RWPE2 (cell line): Measurements from ENCODE around the gene C17orf114.

Source experiments
- ATAC-seq: fragments of 200-7000 bp; cut with Tn5 transposase; 3 replicates; pipeline ENCODE4 v1.9.1; 2021; ENCODE audit warnings: low read depth
- DNase-seq: peaks from one replicate; pipeline ENCODE4 v3.0.0-alpha.2; 2020; ENCODE audit warnings: low spot score
- H3K27ac ChIP-seq: fragments of 450-650 bp; 2 replicates; pipeline ENCODE4 v1.5.1; 2017; ENCODE audit warnings: mild to moderate bottlenecking; ENCODE audit not compliant: poor library complexity, severe bottlenecking
- H3K27me3 ChIP-seq: fragments of 250-450 bp; sonication (Bioruptor Pico); 2 replicates; pipeline ENCODE4 v1.5.1; 2021; ENCODE audit warnings: mild to moderate bottlenecking, moderate library complexity; ENCODE audit not compliant: insufficient read depth, poor library complexity, severe bottlenecking
- H3K36me3 ChIP-seq: fragments of 250-450 bp; sonication (Bioruptor Pico); 2 replicates; pipeline ENCODE4 v1.5.1; 2020; ENCODE audit warnings: low read depth, mild to moderate bottlenecking, moderate library complexity
- H3K4me1 ChIP-seq: fragments of 250-450 bp; sonication (Bioruptor Pico); 2 replicates; pipeline ENCODE4 v1.5.1; 2021; ENCODE audit warnings: mild to moderate bottlenecking, moderate library complexity; ENCODE audit not compliant: insufficient read depth, poor library complexity, severe bottlenecking
- H3K4me3 ChIP-seq: fragments of 250-450 bp; sonication (Bioruptor Pico); 2 replicates; pipeline ENCODE4 v1.5.1; 2021; ENCODE audit warnings: mild to moderate bottlenecking, moderate library complexity; ENCODE audit not compliant: severe bottlenecking
- H3K9me3 ChIP-seq: fragments of 250-450 bp; sonication (Bioruptor Pico); 2 replicates; pipeline ENCODE4 v1.5.1; 2021; ENCODE audit warnings: mild to moderate bottlenecking, moderate library complexity; ENCODE audit not compliant: severe bottlenecking
- CTCF ChIP-seq: fragments of 450-650 bp; IDR thresholded peaks from one replicate; pipeline ENCODE4 v1.5.1; 2017; ENCODE audit warnings: mild to moderate bottlenecking, moderate library complexity; ENCODE audit not compliant: poor library complexity, severe bottlenecking

C17orf114 gene

GRCh38 chr17:4766201-4766600 lies 35.9 kb downstream of the C17orf114 start:
- ATAC-seq, result no peak
- Histone ChIP-seq H3K27me3 (no peaks in the 10 kb centered on the region), H3K36me3 (no peaks in the 10 kb centered on the region), H3K9me3 (no peaks in the 10 kb centered on the region), H3K4me3 (no peak overlapping the region), H3K27ac (no peak overlapping the region), H3K4me1 (no peaks in the 10 kb centered on the region)
- TF ChIP-seq CTCF, result no peak
- DNase-seq, result no peak

DNA sequence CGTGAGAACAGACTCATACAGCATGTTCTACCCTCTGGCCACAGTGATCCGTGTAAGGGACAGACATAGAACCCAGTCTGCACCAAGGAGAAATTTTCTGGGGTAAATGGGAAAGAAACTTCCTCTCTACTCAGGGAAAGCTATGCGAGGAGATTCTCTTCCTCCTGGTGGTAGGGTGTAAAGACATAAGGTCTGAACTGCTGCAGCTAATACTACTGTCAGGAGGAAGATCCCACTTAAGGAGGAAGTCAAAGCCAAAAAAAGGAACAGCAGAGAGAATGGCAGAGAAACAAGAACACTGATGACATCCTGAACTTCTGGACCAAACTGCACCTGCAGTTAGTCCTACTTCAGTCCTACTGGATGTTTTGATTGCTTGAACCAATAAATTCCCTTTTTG lies 37.5 kb downstream of the C17orf114 start:
- ATAC-seq, result no peak
- Histone ChIP-seq H3K4me1 (no peaks in the 10 kb centered on the region), H3K27ac (no peak overlapping the region), H3K4me3 (no peak overlapping the region), H3K9me3 (no peaks in the 10 kb centered on the region), H3K36me3 (no peaks in the 10 kb centered on the region), H3K27me3 (no peaks in the 10 kb centered on the region)
- DNase-seq, result no peak
- no peak for TF ChIP-seq CTCF

DNA sequence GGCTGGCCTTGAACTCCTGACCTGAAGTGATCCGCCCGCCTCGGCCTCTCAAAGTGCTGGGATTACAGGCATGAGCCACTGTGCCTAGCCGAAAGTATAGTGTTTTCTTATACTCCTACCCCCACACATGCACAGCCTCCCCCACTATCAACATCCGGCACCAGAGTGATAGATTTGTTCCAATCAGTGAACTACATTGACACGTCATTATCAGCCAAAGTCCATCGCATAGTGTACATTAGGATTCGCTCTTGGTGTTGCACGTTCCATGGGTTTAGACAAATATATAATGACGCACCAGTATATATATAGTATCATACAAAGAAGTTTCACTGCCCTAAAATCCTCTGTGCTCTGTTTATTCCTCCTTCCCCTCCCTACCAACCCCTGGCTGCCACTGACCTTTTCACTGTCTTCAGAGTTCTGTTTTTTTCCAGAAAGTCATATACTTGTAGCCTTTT lies 42.3 kb downstream of the C17orf114 start:
- DNase-seq (no peak), ATAC-seq (no peak)
- Histone ChIP-seq H3K4me3 (no peak overlapping the region), H3K9me3 (no peaks in the 10 kb centered on the region), H3K4me1 (no peaks in the 10 kb centered on the region), H3K36me3 (no peaks in the 10 kb centered on the region), H3K27me3 (no peaks in the 10 kb centered on the region), H3K27ac (no peak overlapping the region)
- no peak for TF ChIP-seq CTCF

- no peak for ATAC-seq
- Histone ChIP-seq H3K36me3 (no peaks in the 10 kb centered on the region), H3K4me1 (no peaks in the 10 kb centered on the region), H3K4me3 (no peak overlapping the region), H3K27ac (no peak overlapping the region), H3K27me3 (no peaks in the 10 kb centered on the region), H3K9me3 (peaks cover 2% of the 10 kb centered on the region)
- TF ChIP-seq CTCF, result no peak
- DNase-seq, result no peak
These were observed 48.7 kb downstream of the C17orf114 start for GRCh38 chr17:4753392-4753791.

DNA sequence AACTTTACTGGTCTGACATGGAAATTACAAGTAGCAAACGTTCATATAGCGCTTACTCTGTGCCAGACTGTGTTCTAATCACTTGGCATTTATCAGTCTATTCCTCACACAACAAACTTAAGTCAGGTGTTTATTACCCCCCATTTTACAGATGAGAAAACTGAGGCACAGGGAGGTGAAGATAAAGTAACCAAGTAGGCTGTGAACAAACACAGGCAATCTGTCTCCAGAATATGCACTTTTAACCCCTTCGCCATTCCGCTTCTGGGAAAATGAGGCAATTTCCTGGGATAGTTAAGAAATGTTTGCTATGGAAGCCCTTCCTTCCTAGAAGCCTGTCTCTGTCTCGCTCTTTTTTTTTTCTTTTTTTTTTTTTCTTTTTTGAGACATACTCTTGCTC lies 50.2 kb downstream of the C17orf114 start:
- Histone ChIP-seq H3K36me3 (no peaks in the 10 kb centered on the region), H3K4me1 (no peaks in the 10 kb centered on the region), H3K27me3 (no peaks in the 10 kb centered on the region), H3K4me3 (no peak overlapping the region), H3K27ac (no peak overlapping the region), H3K9me3 (peaks cover 2% of the 10 kb centered on the region)
- ATAC-seq, result no peak
- DNase-seq, result no peak
- TF ChIP-seq CTCF, result no peak
